Gastroesophageal sphincter (tissue), 3 donors: ENCODE data around the gene RBM15B.

Experiments
- POLR2AphosphoS5 ChIP-seq: sonication (generic); formaldehyde crosslinking; IDR thresholded peaks from one replicate; pipeline ENCODE4 v1.6.1; 2017; ENCODE audit warnings: antibody characterized with exemption
- TF ChIP-seq, protein P1 (sequence below), 4 experiments: fragments of 200-600 bp in 2 of 4; fragments of 450-650 bp in 2 of 4; sonication (generic) in 1 of 4; IDR thresholded peaks; one replicate each; pipeline ENCODE4 v1.5.1; 2017 to 2019; ENCODE audit warnings: antibody characterized with exemption in 4 of 4, mild to moderate bottlenecking in 2 of 4, moderate library complexity in 2 of 4

GRCh38 chr3:51357856-51358255, 33.2 kb upstream of the RBM15B start:
- TF ChIP-seq, protein P1, sequence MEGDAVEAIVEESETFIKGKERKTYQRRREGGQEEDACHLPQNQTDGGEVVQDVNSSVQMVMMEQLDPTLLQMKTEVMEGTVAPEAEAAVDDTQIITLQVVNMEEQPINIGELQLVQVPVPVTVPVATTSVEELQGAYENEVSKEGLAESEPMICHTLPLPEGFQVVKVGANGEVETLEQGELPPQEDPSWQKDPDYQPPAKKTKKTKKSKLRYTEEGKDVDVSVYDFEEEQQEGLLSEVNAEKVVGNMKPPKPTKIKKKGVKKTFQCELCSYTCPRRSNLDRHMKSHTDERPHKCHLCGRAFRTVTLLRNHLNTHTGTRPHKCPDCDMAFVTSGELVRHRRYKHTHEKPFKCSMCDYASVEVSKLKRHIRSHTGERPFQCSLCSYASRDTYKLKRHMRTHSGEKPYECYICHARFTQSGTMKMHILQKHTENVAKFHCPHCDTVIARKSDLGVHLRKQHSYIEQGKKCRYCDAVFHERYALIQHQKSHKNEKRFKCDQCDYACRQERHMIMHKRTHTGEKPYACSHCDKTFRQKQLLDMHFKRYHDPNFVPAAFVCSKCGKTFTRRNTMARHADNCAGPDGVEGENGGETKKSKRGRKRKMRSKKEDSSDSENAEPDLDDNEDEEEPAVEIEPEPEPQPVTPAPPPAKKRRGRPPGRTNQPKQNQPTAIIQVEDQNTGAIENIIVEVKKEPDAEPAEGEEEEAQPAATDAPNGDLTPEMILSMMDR (IDR thresholded peaks at IDR 0.05): no peak
- no peak for TF ChIP-seq POLR2AphosphoS5
